Endodermal cell (in vitro differentiated cells): ENCODE results near the gene NIP7. TPM values are rescaled to one million over a fixed set of nuclear protein-coding genes. Genes with fewer than 3 reads are reported as not detected.

Source experiments
- DNase-seq: peaks from one replicate; pipeline ENCODE4 v3.0.0-alpha.2; 2017
- H3K27ac ChIP-seq: 2 replicates; pipeline ENCODE4 v1.5.1; 2013; ENCODE audit warnings: mild to moderate bottlenecking, low read depth, low read length, moderate library complexity
- H3K27me3 ChIP-seq: 2 replicates; pipeline ENCODE4 v1.6.1; 2013; ENCODE audit warnings: mild to moderate bottlenecking, low read length, moderate library complexity; ENCODE audit not compliant: insufficient read depth, control insufficient read depth, poor library complexity, severe bottlenecking
- H3K36me3 ChIP-seq: 2 replicates; pipeline ENCODE4 v1.7.0; 2013; ENCODE audit warnings: mild to moderate bottlenecking, low read length, moderate library complexity; ENCODE audit not compliant: control insufficient read depth, insufficient read depth
- H3K4me1 ChIP-seq: one replicate; pipeline ENCODE4 v1.7.0; 2013; ENCODE audit warnings: low read length; ENCODE audit not compliant: control insufficient read depth, insufficient read depth
- H3K4me3 ChIP-seq: 2 replicates; pipeline ENCODE4 v1.5.1; 2013; ENCODE audit warnings: mild to moderate bottlenecking, low read length, moderate library complexity
- H3K9ac ChIP-seq: 2 replicates; pipeline ENCODE4 v1.6.1; 2013; ENCODE audit warnings: mild to moderate bottlenecking, low read length, moderate library complexity; ENCODE audit not compliant: poor library complexity, severe bottlenecking; ENCODE audit errors: extremely low read depth
- H3K9me3 ChIP-seq: 2 replicates; pipeline ENCODE4 v1.6.1; 2013; ENCODE audit warnings: mild to moderate bottlenecking, low read length, moderate library complexity; ENCODE audit not compliant: control insufficient read depth
- H3K27ac Mint-ChIP-seq: 2 replicates; pipeline ENCODE4 v1.8.0; 2020; ENCODE audit warnings: mixed read lengths
- H3K27me3 Mint-ChIP-seq: 2 replicates; pipeline ENCODE4 v1.8.0; 2021; ENCODE audit warnings: mild to moderate bottlenecking, mixed read lengths; ENCODE audit not compliant: insufficient read depth
- H3K36me3 Mint-ChIP-seq: 2 replicates; pipeline ENCODE4 v1.8.0; 2020; ENCODE audit warnings: low read depth, mixed read lengths
- H3K4me1 Mint-ChIP-seq: 2 replicates; pipeline ENCODE4 v1.8.0; 2020; ENCODE audit warnings: mixed read lengths
- H3K4me3 Mint-ChIP-seq: 2 replicates; pipeline ENCODE4 v1.8.0; 2020; ENCODE audit warnings: mild to moderate bottlenecking, moderate library complexity, mixed read lengths
- H3K9me3 Mint-ChIP-seq: 2 replicates; pipeline ENCODE4 v1.8.0; 2020; ENCODE audit warnings: mild to moderate bottlenecking, mixed read lengths
- CTCF ChIP-seq: fragments of 200-600 bp; sonication (generic); conservative IDR thresholded peaks from 2 replicates; pipeline ENCODE4 v1.5.0; 2021; ENCODE audit warnings: antibody characterized with exemption, mild to moderate bottlenecking
- WGBS, 2 experiments: methylation state at CpG; one replicate each; pipeline versions ENCODE4 v1.1.5 to v1.1.7; 2013; ENCODE audit warnings: missing lambda C conversion rate in 2 of 2, mixed read lengths in 1 of 2; ENCODE audit not compliant: insufficient coverage in 1 of 2, insufficient read length in 1 of 2; 5-methylcytosine and 5-hydroxymethylcytosine counted together
- total RNA-seq, 2 donors: library from RNA; stranded (reverse); fragmentation: NEBNext Ultra II Directional in 1 of 2; extraction: Animal tissue kit (Norgen Biotek cat#: 25700) in 1 of 2; gene quantifications; 2 replicates in 1 of 2; 3 replicates in 1 of 2; pipeline ENCODE4 v1.2.1, GENCODE V29; 2021

NIP7 gene
- total RNA-seq, 2 donors from 2014 or later, result 30.5 to 36.3 TPM

- peak; percentile 99 for DNase-seq
- Mint-ChIP-seq H3K27me3 (no peaks in the 10 kb centered on the region), H3K27ac (peak within 1 kb of the TSS; percentile 96), H3K36me3 (peaks cover 10% of the 10 kb centered on the region), H3K4me3 (peak within 1 kb of the TSS; percentile 95), H3K9me3 (no peaks in the 10 kb centered on the region), H3K4me1 (peaks cover 5% of the 10 kb centered on the region)
- Histone ChIP-seq H3K27me3 (no peaks in the 10 kb centered on the region), H3K4me3 (peak within 1 kb of the TSS; percentile 87), H3K4me1 (no peaks in the 10 kb centered on the region), H3K9ac (peak within 1 kb of the TSS; percentile 48), H3K36me3 (peaks cover 17% of the 10 kb centered on the region), H3K9me3 (no peaks in the 10 kb centered on the region), H3K27ac (peak within 1 kb of the TSS; percentile 16)
- TF ChIP-seq CTCF, result peak; percentile 89
- 12 to 18% methylated on average over 33 to 64 of the region's 70 CpGs for WGBS, 2 experiments
Observed at GRCh38 chr16:69310653-69311532, 28.7 kb upstream of the NIP7 start, which contains the start of gene VPS4A. VPS4A (plus strand) TSS chr16:69311350; CDS start chr16:69311512, 162 bp downstream.

- H3K27ac ChIP-seq, result peak overlapping the region; percentile 16
- H3K36me3 Mint-ChIP-seq, result peaks cover 17% of the 10 kb centered on the region
Observed at GRCh38 chr16:69311533-69312387, 27.8 kb upstream of the NIP7 start.

More at GRCh38 chr16:69311533-69312387, 27.8 kb upstream of the NIP7 start:
- peak overlapping the region; percentile 90 for H3K27ac Mint-ChIP-seq
- Histone ChIP-seq H3K9me3 (no peaks in the 10 kb centered on the region), H3K27me3 (no peaks in the 10 kb centered on the region), H3K36me3 (peaks cover 26% of the 10 kb centered on the region), H3K9ac (peak overlapping the region; percentile 48), H3K4me1 (no peaks in the 10 kb centered on the region), H3K4me3 (peak overlapping the region; percentile 87)
- no peak for TF ChIP-seq CTCF
- no peaks in the 10 kb centered on the region for H3K27me3 Mint-ChIP-seq
- H3K9me3 Mint-ChIP-seq, result no peaks in the 10 kb centered on the region
- H3K4me1 Mint-ChIP-seq, result peaks cover 5% of the 10 kb centered on the region
- 3 to 5% methylated on average over 33 to 59 of the region's 59 CpGs for WGBS, 2 experiments
- peak overlapping the region; percentile 95 for H3K4me3 Mint-ChIP-seq
- peak; percentile 89 for DNase-seq
